SK-N-SH (cell line): Measurements from ENCODE around the gene TMUB1. TPM values are rescaled to one million over a fixed set of nuclear protein-coding genes. Genes with fewer than 3 reads are reported as not detected.

Experiments
- CTCF ChIA-PET: fragments of 300-600, 350-600 bp; formaldehyde crosslinking; extraction: SDS; loops from one replicate; lab custom pipeline; 2021; lab: Yijun Ruan, JAX
- POLR2A ChIA-PET: fragments of 350-600 bp; sonication (Branson Sonifier 250); formaldehyde crosslinking; extraction: SDS; loops from one replicate; lab custom pipeline; 2020; ENCODE audit warnings: antibody characterized with exemption, inconsistent platforms; lab: Yijun Ruan, JAX
- DNase-seq: peaks from one replicate; pipeline ENCODE4 v3.0.0; 2012
- H2AFZ ChIP-seq: fragments of 200-600 bp; sonication (generic); 2 replicates; pipeline ENCODE4 v1.8.1; 2016; ENCODE audit warnings: antibody characterized with exemption, mild to moderate bottlenecking, low read depth
- H3F3A ChIP-seq: fragments of 200-600 bp; sonication (generic); replicated peaks from 2 replicates; pipeline ENCODE3; 2016; ENCODE audit warnings: antibody characterized with exemption, mild to moderate bottlenecking; ENCODE audit not compliant: insufficient read depth
- H3K27ac ChIP-seq, 2 experiments: fragments of 200-500 bp in 1 of 2; fragments of 200-600 bp in 1 of 2; sonication (Bioruptor generic) in 1 of 2; sonication (generic), shearing (Covaris generic) in 1 of 2; 2 replicates each; pipeline versions ENCODE4 v1.5.1 to v1.6.1; 2014 to 2016; ENCODE audit warnings: low read depth in 2 of 2, inconsistent platforms in 1 of 2, low read length in 1 of 2, mild to moderate bottlenecking in 1 of 2, mixed read lengths in 1 of 2
- H3K27me3 ChIP-seq: fragments of 200-600 bp; sonication (generic), shearing (Covaris generic); 2 replicates; pipeline ENCODE4 v1.6.1; 2016; ENCODE audit warnings: mixed run types; ENCODE audit not compliant: insufficient read depth
- H3K36me3 ChIP-seq, 2 experiments: fragments of 200-500 bp in 1 of 2; fragments of 200-600 bp in 1 of 2; sonication (Bioruptor generic) in 1 of 2; sonication (generic) in 1 of 2; replicated peaks in 1 of 2; 2 replicates each; pipeline versions ENCODE3 to v1.5.1; 2014 to 2016; ENCODE audit warnings: low read length in 1 of 2, mild to moderate bottlenecking in 1 of 2; ENCODE audit not compliant: insufficient read depth in 2 of 2, control insufficient read depth in 1 of 2
- H3K4me1 ChIP-seq, 2 experiments: fragments of 200-500 bp in 1 of 2; fragments of 200-600 bp in 1 of 2; sonication (Bioruptor generic) in 1 of 2; sonication (generic), shearing (Covaris generic) in 1 of 2; 2 replicates each; pipeline versions ENCODE4 v1.5.1 to v1.6.1; 2014 to 2016; ENCODE audit warnings: low read depth in 1 of 2, low read length in 1 of 2, mixed run types in 1 of 2; ENCODE audit not compliant: insufficient read depth in 2 of 2, control insufficient read depth in 1 of 2
- H3K4me2 ChIP-seq: fragments of 200-600 bp; sonication (generic), shearing (Covaris generic); 2 replicates; pipeline ENCODE4 v1.6.1; 2017; ENCODE audit warnings: mixed run types
- H3K4me3 ChIP-seq, 2 experiments: fragments of 200-500 bp in 1 of 2; fragments of 200-600 bp in 1 of 2; sonication (Bioruptor generic) in 1 of 2; sonication (generic), shearing (Covaris generic) in 1 of 2; 2 replicates each; pipeline versions ENCODE4 v1.5.1 to v1.8.1; 2014 to 2016; ENCODE audit warnings: low read depth in 2 of 2, inconsistent platforms in 1 of 2, low read length in 1 of 2, mild to moderate bottlenecking in 1 of 2, mixed read lengths in 1 of 2, moderate library complexity in 1 of 2
- H3K79me2 ChIP-seq: fragments of 200-600 bp; sonication (generic); 2 replicates; pipeline ENCODE4 v1.8.1; 2017; ENCODE audit warnings: mild to moderate bottlenecking; ENCODE audit not compliant: insufficient read depth
- H3K9ac ChIP-seq: fragments of 200-600 bp; sonication (generic); 2 replicates; pipeline ENCODE4 v1.6.1; 2017; ENCODE audit warnings: mixed run types
- H3K9me2 ChIP-seq: fragments of 200-600 bp; sonication (generic); 2 replicates; pipeline ENCODE4 v1.6.1; 2017; ENCODE audit warnings: mixed run types
- H3K9me3 ChIP-seq: fragments of 200-600 bp; sonication (generic); 2 replicates; pipeline ENCODE4 v1.6.1; 2017; ENCODE audit warnings: mixed run types, mild to moderate bottlenecking, moderate library complexity
- H4K20me1 ChIP-seq: fragments of 200-600 bp; sonication (generic); 2 replicates; pipeline ENCODE4 v1.6.1; 2017; ENCODE audit warnings: mild to moderate bottlenecking, mixed run types; ENCODE audit not compliant: insufficient read depth
- CHD2 ChIP-seq: fragments of 150-350 bp; IDR thresholded peaks from 2 replicates; pipeline ENCODE4 v1.6.1; 2018; ENCODE audit warnings: low read length; ENCODE audit not compliant: partially characterized antibody
- ELF1 ChIP-seq: IDR thresholded peaks from 2 replicates; pipeline ENCODE4 v1.4.0; 2012
- EZH2phosphoT487 ChIP-seq: fragments of 200-600 bp; sonication (generic); IDR thresholded peaks from 2 replicates; pipeline ENCODE4 v1.6.1; 2017; ENCODE audit warnings: low read depth, mixed run types, mild to moderate bottlenecking, antibody characterized with exemption, moderate library complexity, borderline replicate concordance
- GABPA ChIP-seq: IDR thresholded peaks from 2 replicates; pipeline ENCODE4 v1.4.0; 2012; ENCODE audit warnings: low read depth, mild to moderate bottlenecking
- GATA2 ChIP-seq: sonication (generic); formaldehyde crosslinking; IDR thresholded peaks from 2 replicates; pipeline ENCODE4 v1.5.0; 2020; ENCODE audit warnings: mild to moderate bottlenecking, missing genetic modification reagents
- MXI1 ChIP-seq: IDR thresholded peaks from 2 replicates; pipeline ENCODE4 v1.6.1; 2012; ENCODE audit warnings: mild to moderate bottlenecking, low read depth, low read length, improper control_type of control experiment
- POLR2AphosphoS5 ChIP-seq: IDR thresholded peaks from 2 replicates; pipeline ENCODE4 v1.6.1; 2012; ENCODE audit warnings: low read depth, low read length
- RCOR1 ChIP-seq: fragments of 150-350 bp; IDR thresholded peaks from 2 replicates; pipeline ENCODE4 v1.6.1; 2017; ENCODE audit warnings: antibody characterized with exemption, low read length
- ZBTB33 ChIP-seq: IDR thresholded peaks from 2 replicates; pipeline ENCODE4 v1.4.0; 2012; ENCODE audit warnings: low read depth, borderline replicate concordance
- WGBS: methylation state at CpG from one replicate; pipeline ENCODE4 v1.1.6; 2017; ENCODE audit warnings: low lambda C conversion rate; 5-methylcytosine and 5-hydroxymethylcytosine counted together
- polyA plus RNA-seq, 3 experiments: library from polyadenylated mRNA; depleted of rRNA; stranded (reverse); fragments of >200 nt; gene quantifications; 2 replicates each; pipeline ENCODE4 v1.2.3, GENCODE V29; 2012
- TF ChIP-seq, protein P1 (sequence below): IDR thresholded peaks from 2 replicates; pipeline ENCODE4; 2012
- TF ChIP-seq, protein P2 (sequence below): IDR thresholded peaks from 2 replicates; pipeline ENCODE4 v1.6.1; 2012; ENCODE audit warnings: mild to moderate bottlenecking, low read depth, low read length, moderate library complexity
- TF ChIP-seq, protein P3 (sequence below): IDR thresholded peaks from 2 replicates; pipeline ENCODE4 v1.4.0; 2012; ENCODE audit warnings: low read depth
- TF ChIP-seq, protein P4 (sequence below): IDR thresholded peaks from 2 replicates; pipeline ENCODE4 v1.4.0; 2012; ENCODE audit warnings: low read depth, borderline replicate concordance

The TMUB1 gene, protein sequence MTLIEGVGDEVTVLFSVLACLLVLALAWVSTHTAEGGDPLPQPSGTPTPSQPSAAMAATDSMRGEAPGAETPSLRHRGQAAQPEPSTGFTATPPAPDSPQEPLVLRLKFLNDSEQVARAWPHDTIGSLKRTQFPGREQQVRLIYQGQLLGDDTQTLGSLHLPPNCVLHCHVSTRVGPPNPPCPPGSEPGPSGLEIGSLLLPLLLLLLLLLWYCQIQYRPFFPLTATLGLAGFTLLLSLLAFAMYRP
- polyA plus RNA-seq (2012; rRNA removed): 37.8 and 60.6 TPM in 2 replicates
- 21.7 and 37.0 TPM in 2 replicates for polyA plus RNA-seq (2012; cell fraction: cytosol; rRNA removed)
- 58.0 and 66.2 TPM in 2 replicates for polyA plus RNA-seq (2012; cell fraction: nucleus; rRNA removed)

DNA sequence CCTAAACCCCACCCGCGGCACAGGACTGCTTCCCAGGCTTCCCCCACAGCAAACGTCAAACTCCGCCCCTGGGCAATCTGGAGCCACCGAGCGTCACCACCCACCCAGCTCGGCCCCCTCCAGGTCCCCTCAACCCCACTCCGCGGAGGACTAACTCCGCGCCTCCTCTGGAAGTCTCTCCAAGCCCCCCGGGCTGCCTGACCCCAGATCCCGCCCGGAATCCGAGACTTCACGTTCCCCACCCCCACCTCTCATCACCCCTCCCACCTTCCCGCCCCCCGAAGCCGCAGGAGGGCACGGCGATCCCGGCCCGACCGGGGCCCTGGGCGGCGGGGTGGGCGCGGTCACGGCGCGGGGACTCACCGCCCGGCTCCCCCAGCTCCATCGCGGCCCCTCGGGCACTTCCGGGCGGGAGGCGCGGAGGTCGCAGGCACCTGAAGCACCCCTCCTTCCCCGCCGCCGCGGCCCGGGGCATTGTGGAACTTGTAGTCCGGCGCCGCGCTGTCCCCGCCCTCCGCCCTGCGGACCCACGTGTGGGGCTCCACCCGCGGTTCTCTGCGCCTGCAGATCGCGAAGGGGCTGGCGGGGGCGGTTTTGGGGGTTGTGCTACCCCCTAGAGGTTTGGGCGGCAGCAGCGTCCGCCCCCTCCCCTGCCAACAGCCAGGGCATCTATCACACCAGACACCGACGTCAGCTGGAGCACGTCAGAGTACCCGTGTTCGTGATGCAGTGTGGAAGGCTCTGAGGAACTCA lies at the start of gene TMUB1:
Gene TMUB1, minus strand, starts transcription at position 423 of the 753 bp plus-strand sequence. CDS start 930 bp downstream, outside the sequence.
- ChIA-PET CTCF (interaction anchor here (0.5 to 21.3 kb wide), 13 partner anchors 13 to 1601 kb away, joined by 3 to 474 read pairs (median 4); partner anchors contain the start of genes CDK5 and SLC4A2), POLR2A (interaction anchor here (0.8 to 1.1 kb wide), 3 partner anchors 26 to 144 kb away, joined by 3 read pairs; partner anchors contain the start of genes ABCB8, ABCF2 and CDK5)
- H3K79me2 ChIP-seq: peaks cover 63% of the 10 kb centered on the region

More for the DNA sequence above, at the start of gene TMUB1:
- Histone ChIP-seq H3K9me3 (no peaks in the 10 kb centered on the region), H3K9me2 (no peaks in the 10 kb centered on the region), H3K27ac (peak within 1 kb of the TSS; percentile 78 to 92), H3K36me3 (peaks cover 7 to 20% of the 10 kb centered on the region in 2 experiments), H3K9ac (peak within 1 kb of the TSS; percentile 96), H3K4me2 (peak within 1 kb of the TSS; percentile 98), H3F3A (peaks cover 23% of the 10 kb centered on the region), H4K20me1 (peaks cover 8% of the 10 kb centered on the region), H3K4me1 (peaks cover 34 to 58% of the 10 kb centered on the region in 2 experiments), H2AFZ (peak within 1 kb of the TSS; percentile 99), H3K4me3 (peak within 1 kb of the TSS; percentile 71 to 94), H3K27me3 (no peaks in the 10 kb centered on the region)
- DNase-seq: peak; percentile 88
- TF ChIP-seq, protein P1, sequence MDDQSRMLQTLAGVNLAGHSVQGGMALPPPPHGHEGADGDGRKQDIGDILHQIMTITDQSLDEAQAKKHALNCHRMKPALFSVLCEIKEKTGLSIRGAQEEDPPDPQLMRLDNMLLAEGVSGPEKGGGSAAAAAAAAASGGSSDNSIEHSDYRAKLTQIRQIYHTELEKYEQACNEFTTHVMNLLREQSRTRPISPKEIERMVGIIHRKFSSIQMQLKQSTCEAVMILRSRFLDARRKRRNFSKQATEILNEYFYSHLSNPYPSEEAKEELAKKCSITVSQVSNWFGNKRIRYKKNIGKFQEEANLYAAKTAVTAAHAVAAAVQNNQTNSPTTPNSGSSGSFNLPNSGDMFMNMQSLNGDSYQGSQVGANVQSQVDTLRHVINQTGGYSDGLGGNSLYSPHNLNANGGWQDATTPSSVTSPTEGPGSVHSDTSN: peak; percentile 47; the same call in 1 of the 2 replicates
- TF ChIP-seq POLR2AphosphoS5 (peak; percentile 26; the same call in 1 of the 2 replicates), MXI1 (peak; percentile 96), GATA2 (CRISPR knock-in tag) (no peak), CHD2 (peak; percentile 69), EZH2phosphoT487 (no peak), GABPA (peak; percentile 70), RCOR1 (no peak), ZBTB33 (peak; percentile 60; the same call in 1 of the 2 replicates), ELF1 (peak; percentile 71)
- TF ChIP-seq, protein P2, sequence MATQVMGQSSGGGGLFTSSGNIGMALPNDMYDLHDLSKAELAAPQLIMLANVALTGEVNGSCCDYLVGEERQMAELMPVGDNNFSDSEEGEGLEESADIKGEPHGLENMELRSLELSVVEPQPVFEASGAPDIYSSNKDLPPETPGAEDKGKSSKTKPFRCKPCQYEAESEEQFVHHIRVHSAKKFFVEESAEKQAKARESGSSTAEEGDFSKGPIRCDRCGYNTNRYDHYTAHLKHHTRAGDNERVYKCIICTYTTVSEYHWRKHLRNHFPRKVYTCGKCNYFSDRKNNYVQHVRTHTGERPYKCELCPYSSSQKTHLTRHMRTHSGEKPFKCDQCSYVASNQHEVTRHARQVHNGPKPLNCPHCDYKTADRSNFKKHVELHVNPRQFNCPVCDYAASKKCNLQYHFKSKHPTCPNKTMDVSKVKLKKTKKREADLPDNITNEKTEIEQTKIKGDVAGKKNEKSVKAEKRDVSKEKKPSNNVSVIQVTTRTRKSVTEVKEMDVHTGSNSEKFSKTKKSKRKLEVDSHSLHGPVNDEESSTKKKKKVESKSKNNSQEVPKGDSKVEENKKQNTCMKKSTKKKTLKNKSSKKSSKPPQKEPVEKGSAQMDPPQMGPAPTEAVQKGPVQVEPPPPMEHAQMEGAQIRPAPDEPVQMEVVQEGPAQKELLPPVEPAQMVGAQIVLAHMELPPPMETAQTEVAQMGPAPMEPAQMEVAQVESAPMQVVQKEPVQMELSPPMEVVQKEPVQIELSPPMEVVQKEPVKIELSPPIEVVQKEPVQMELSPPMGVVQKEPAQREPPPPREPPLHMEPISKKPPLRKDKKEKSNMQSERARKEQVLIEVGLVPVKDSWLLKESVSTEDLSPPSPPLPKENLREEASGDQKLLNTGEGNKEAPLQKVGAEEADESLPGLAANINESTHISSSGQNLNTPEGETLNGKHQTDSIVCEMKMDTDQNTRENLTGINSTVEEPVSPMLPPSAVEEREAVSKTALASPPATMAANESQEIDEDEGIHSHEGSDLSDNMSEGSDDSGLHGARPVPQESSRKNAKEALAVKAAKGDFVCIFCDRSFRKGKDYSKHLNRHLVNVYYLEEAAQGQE: no peak
- TF ChIP-seq, protein P3, sequence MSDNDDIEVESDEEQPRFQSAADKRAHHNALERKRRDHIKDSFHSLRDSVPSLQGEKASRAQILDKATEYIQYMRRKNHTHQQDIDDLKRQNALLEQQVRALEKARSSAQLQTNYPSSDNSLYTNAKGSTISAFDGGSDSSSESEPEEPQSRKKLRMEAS: peak; percentile 90
- TF ChIP-seq, protein P4, sequence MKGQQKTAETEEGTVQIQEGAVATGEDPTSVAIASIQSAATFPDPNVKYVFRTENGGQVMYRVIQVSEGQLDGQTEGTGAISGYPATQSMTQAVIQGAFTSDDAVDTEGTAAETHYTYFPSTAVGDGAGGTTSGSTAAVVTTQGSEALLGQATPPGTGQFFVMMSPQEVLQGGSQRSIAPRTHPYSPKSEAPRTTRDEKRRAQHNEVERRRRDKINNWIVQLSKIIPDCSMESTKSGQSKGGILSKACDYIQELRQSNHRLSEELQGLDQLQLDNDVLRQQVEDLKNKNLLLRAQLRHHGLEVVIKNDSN: peak; percentile 63; the same call in 1 of the 2 replicates
- 2% methylated on average over 33 of the region's 69 CpGs for WGBS
